Endometrial microvascular endothelial cells (primary cell): ENCODE data around the gene GRIA1. TPM values are rescaled to one million over a fixed set of nuclear protein-coding genes. Genes with fewer than 3 reads are reported as not detected.

Experiments used
- in situ Hi-C: cut with HindIII; loops from 2 replicates; pipeline ENCODE4 v1.10.0; 2017; ENCODE audit warnings: low sequenced_read_pairs, low pct_unique_long_range_greater_than_20kb; ENCODE audit errors: inconsistent ontology term
- total RNA-seq: library from RNA; depleted of rRNA; stranded (reverse); fragments of >200 nt; gene quantifications from one replicate; pipeline ENCODE4 v1.2.3, GENCODE V29; 2015; ENCODE audit errors: inconsistent ontology term

The GRIA1 gene
- total RNA-seq, 1 donor from 2014 or later = not detected

DNA sequence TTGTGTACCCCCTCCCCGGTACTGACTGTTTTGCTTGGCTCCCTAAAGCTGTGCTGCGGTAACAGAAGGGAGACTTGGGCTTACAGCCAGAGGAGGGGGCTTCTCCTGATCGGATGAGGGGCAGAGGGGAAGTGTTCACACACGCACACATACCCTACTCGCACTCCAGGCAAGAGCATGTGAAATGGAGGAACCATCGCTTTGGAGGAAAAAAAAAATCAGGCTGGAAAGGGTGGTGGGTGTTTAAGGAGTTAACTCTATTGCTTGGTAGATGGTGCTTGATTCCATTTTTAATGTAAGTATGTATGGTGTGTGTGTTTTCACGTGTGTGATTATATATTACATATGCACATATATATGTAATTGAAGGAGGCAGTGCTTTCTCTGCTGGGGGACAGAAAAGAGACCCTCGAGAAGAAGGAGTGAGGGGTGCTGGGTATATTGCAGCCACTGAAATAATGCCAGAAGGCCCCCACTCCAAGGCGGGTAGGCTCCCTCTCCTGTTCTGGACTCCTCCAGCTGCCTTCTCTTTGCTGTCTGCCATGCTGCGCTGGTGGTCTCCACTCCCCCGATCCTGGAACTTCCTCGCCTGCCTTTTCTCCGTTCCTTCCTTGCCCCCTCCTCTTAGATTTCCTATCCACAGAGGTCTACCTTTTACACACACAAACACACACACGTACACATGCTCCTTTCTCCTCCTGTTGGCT is 721 bp downstream of the GRIA1 start:
- in situ Hi-C loops = no loop called here

DNA sequence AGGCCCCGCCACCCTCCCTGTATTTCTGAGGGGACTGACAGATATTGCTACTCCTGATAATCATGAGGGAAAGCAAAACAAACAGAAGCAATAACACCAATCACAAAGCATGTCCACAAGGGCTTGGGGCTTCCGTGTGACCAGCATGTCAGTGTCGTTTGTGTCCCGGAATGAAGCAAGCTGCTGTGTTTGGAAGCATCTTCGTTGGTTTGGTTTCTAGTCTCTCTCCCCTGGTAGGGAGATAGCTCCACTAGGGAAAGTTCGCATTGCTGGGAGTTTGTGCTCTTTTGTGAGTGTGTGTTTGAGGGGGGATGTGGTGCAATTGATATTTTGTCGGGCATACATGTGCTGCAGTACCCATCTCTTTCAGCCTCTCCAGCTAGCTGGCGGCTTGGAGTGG is 1.4 kb downstream of the GRIA1 start:
- in situ Hi-C loops = no loop called here

DNA sequence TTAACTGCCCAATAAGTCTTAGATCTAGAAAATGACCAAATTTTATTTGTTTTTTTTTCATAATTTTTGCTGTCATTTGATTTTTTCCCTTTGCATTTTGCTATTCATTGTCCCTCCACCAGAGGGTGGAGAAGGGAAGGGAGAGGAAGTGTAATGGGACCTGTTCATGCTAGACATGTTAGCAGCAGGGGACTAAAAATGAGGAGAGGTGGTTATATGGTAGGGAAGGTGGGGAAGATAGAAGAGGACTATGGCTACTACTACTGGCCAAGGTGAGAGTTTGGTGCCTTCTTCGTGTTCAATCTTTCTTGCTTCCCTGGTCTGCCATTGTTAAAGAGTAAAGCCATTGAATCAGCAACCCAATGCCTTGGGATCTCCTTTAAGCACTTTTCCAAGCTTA is 6.4 kb downstream of the GRIA1 start:
- in situ Hi-C loops = no loop called here

DNA sequence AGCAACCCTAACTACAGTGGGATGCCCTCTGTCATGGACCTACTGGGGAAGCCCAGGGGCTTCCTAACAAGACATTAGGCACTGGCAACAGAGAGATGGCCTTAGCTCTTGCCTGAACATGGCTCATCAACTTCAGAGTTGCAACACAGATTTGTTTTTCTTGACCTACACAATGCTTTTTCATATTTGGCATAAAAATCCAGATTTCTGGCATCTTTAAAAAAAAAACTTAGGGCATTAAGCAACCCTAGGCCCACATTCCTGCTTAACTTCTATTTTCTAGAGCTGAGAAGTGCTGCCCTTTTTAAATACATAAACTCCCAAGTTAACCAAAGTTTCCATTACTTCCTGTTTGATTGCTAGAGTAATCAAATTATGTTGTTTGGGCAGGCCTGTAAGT is 8.0 kb downstream of the GRIA1 start:
- in situ Hi-C loops = no loop called here

DNA sequence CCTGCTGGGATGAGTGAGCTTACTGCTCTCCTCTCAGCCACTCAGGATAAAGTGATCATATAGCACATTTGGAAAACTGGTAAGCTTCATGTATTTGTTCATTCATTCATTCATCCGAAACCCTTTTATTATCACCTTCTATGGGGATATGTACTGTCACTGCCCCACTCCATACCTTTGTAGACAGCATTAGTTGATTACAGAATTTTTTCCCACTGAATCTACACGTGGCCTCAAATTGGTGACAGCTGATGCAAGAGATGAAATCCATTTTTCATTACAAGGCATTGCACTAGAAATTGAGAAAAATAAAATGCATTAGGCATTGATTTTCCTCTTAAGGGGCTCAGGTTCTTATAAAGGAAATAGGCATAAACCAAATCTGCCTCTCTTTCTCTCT is 9.7 kb downstream of the GRIA1 start:
- in situ Hi-C loops = no loop called here

DNA sequence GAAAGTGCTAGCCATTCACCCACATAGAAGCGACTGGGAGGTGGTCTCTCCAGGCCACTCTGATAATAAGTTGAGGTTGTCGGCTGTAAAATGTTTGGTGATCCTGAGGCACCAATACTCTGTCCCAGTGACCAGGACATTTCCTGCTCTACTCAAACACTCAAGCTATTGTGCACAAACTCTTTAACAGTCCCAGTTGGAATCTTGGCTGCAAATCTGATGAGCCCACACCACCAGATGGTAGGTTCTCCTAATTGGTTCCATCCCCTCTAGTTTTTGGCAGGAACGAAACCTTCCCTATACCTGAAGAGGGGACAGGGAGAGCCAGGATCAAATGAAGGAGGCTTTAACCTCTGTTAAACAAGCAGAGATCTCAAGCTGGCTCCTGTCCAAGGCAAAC is 14.3 kb downstream of the GRIA1 start:
- in situ Hi-C loops = no loop called here

DNA sequence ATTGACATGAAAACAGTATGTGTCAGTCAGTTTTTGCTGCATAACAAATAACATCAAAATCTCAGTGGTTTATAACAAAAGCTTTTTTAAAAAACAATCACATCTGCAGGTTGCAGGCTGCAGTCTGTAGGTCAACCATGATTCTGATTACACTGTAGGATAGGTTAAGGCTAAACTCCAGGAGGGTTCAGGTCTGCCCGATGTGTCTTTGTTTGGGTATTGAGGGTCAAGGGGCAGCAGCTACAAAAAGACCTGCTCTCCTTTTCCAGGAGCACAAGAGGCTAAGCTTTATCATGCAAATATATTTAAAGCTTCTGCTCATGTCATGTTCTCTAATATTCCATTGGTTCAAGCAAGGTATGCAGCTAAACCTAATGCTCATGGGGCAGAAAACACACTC is 18.2 kb downstream of the GRIA1 start:
- in situ Hi-C loops = no loop called here

DNA sequence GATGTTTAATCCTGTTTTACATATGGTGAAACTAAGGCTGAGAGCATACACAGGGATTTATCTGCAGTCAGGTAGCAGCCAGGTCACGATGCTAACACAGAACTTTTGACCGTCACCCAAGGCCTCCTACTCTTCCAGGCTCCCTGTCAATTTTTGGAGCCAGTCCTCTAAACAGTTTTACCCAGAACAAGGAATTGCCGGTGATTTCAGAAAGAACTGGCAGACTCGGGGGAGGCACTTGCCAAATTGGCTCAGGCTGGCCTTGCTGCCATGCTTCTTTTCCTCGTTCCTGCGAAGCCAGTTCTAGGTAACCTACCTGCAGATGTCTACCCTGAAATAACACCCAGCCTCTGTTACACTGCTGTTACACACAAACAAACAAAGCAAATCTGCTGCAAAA is 21.2 kb downstream of the GRIA1 start:
- in situ Hi-C loops = no loop called here

DNA sequence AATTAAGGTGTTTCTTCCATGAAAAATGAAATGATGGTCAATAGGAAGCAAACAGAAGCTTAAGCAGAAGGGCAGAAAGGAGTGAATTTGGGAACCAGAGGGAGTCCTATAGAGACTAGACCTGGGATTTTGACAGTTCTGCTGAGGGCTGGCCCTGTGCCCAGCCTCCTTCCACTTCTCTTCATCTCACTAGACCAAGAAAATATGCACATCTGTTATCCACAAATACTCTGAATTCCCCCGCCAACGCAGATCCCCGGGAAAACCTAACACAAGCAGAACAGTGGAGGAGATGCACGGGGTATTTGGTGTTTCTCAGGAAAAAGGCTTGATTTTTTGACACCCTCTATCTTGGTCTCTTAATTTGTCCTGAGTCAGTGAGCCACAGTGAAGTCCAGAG is 22.7 kb downstream of the GRIA1 start:
- in situ Hi-C loops = no loop called here

DNA sequence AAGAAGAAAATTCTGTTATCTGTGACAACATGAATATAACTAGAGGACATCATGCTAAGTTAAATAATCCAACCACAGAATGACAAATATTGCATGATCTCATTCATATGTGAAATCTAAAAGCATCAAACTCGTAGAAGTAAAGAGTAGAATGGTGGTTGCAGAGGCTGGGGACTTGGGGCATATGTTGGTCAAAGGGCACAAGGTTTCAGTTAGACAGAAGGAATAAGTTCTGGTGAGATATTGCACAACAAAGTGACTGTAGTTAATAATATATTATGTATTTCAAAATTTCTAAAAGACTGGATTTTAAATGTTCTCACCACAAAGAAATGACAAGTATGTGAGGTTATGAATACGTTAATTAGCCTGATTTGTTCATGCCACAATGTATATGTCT is 24.8 kb downstream of the GRIA1 start:
- in situ Hi-C loops = no loop called here

DNA sequence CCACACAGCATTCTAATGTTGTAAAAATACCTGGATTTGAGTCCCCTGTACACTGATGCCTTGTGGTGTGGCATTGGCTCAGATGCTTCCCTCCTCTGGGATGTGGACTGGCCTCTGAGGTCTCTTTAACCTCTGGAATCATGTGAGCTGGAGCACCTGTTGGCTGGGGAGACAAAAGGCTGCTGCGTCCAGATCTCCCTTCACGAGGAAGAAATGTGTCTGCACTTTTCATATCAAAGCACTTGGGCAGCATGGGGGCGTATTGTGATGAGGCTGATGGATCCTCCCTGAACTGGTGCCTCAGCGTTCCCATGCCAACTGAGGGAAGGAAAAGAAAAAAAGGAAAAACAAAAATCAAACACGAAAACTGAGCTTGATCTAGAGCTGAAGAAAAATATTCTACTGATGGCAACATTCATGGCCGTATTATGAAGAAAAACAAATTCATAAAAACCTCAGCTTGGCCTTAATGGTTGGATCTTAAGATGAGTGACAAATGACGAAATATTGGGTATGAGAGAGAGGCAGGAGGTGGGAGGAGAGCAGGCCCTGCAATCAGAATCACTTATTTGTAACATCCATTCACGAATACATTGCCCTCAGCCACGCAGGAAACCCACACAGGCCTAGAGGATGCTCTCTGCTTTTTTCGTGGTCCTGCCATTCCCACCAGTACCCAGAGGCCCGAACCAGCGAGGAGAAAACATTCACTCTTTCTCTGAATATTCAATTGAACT is 26.2 kb downstream of the GRIA1 start:
- in situ Hi-C loops = no loop called here

DNA sequence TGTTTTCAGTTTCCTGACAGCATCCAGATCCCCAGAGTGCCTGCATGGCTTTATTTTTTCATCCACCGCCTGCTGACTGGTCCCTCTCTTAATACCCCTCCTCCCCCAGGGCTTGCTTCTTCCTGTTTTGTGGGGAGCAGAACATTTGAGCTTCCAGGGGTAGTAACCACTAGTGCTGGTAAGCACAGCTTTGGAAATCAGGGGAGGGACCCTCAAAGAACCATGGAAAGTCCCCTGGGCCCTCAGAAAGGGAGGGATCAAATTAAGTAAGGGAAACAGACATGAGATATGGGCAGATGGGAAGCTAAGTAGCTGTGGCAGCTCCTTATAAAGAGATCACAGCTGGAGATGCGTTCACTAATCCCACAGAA is 26.8 kb downstream of the GRIA1 start:
- in situ Hi-C loops = no loop called here

DNA sequence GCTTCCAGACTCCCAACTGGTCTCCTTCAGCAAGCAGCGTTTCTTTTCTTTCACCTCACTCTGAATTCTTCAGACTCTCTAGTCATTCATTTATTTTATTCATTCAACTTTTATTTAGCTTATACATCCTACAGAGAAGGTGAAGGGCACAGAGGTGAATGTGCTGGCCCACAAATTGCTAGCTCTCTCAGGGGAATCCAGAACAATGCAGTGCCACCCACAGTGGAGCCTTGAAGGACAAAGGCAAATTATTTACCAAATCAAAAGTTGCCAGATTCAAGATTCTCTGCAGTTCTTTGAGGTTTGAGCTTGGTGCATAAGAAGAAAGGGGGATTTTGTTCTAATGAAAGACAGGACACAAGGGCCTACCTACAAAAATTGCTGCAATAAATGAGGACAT is 29.7 kb downstream of the GRIA1 start:
- in situ Hi-C loops = no loop called here

DNA sequence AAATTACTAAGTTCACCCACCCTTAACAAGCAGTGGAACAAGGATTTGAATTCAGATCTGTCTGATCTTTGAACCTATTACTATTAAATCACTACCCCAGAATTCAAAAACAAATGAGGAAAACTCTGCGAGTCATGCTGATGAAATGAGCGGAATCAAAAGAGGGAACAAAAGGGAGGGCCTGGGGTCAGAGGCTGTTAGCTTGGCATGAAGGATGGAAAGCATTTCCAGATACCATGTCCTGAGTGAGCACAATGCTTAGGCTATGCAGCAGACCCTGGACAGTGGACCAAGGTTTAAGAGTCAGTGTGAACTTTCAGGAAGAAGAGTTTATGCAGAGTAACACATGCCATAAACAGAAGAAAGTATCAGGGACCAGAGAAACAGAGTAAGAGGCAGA is 30.5 kb downstream of the GRIA1 start:
- in situ Hi-C loops = no loop called here

DNA sequence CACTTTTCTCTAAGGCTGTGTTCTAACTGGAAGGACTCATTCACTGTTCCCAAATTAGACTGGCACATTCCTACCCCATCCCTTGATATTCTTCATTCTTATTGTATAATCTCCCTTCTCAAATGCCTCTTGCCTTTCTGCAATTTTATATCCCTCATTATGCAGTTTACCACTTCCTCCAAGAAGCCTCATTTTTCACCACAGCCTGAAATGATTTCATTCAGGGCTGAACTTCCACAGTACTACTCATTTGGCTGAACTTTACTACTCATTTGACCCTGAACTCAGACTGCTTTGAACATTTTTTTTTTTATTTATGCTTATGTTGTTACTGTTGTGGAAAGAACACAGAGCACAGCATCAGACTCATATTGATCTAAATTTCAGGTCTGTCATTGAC is 32.7 kb downstream of the GRIA1 start:
- in situ Hi-C loops = no loop called here

DNA sequence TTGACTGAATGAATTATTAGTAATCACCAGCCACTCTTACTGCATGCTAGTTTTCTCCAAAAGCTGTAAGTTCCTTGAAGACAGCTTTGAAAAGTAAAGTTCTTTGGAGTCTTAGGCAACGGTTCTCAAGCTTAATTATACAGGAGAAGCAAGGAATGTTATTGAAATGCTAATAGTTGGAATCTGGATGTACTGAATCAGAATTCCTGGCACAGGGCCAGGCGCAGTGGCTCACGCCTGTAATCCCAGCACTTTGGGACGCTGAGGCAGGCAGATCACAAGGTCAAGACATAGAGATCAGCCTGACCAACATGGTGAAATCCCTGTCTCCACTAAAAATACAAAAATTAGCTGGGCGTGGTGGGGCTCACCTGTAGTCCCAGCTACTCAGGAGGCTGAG is 33.4 kb downstream of the GRIA1 start:
- in situ Hi-C loops = no loop called here

DNA sequence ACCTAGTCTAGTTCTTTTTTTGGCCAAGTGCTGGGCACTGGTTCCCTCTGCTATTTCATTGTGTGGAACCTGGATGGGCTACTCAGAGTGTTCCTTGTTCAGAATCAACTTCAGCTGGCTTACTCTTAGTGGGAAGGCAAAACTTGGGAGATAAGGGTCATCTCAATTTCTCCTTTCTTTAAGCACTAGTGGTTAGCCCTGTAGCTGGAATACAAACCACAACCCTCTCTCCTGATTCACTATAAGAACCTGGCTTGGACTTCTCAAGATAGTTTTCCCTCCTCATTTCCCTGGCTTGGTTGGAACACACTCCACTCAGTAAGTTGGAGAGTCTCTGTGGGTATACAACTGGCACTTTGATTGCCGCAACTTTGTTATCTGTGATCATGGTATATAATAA is 35.1 kb downstream of the GRIA1 start:
- in situ Hi-C loops = no loop called here

DNA sequence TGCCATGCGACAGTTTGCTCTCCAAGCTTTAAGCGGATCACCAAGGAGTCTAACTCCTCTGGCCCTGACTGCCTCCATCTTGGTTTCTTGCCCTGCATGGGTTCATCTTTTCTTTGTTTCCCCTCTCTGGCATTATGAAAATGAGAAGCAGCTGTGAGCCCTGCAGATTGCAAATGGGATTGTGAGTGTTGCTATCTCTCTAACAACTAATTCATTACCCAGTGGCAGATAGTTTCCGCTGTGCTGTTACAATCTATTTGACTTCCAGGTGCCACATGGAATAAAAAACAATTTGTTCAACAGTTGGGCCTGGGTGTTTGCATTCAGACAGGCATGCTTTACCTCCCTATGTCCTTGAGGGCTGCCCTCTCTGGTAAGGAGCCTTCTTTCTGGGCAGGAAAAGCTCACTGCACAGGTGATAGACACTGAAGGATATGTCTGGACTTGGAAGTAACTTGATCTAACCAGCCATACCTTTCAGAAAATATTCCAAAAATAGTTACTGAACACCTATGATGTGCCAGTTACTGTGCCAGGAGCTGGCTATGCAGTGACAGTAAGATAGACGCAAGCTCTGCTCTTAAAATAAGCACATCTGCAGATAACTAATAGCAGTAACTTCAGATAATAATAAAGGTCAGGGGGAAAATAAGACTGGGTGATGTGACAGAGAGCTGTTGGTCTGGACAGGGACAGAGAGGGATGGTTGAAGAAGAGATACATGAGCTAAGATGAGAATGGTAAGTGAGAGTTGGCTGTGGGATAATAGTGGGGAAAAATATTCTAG is 40.1 kb downstream of the GRIA1 start:
- in situ Hi-C loops = no loop called here

DNA sequence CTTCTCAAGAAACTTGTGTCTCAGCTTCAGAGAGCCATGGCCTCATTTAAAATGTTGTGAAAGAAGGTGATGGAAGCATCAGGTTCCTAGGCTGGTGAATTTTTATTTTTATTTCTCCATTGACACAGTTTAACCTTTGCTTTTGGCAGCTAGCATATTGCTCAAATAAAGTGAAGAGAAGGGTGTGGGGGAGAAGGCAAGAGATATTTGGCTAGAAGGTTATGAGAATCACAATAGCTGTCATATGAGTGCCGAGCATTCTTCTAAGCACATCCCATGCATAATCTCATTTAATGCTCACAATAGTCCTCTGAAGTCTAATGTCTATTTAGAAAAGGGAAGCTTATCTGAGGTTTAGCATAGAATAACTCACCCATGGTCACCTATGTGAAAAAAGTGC is 43.1 kb downstream of the GRIA1 start:
- in situ Hi-C loops = no loop called here

DNA sequence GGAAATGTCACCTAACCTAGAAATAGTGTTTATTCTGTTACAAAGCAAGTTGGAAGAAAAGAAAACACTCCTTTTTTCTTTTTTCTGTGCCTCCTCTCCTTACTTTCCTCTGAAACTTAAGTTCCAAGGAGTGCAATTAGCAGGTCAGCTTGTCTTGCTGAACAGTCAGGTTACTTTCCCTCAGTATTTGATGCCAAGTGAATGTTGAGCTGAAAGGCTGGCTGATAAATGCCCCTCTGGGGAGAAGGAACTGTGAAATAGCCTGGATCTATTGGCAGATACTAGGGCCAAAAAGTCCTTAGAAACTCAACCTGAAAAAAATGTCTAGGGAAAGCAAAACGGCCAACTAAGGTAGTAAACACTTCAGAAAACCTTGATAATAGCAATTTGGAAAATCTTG is 43.6 kb downstream of the GRIA1 start:
- in situ Hi-C loops = no loop called here
